Astrocyte of the spinal cord (primary cell): Measurements from ENCODE around the gene MVK.

Experiments
- DNase-seq: peaks from one replicate; pipeline ENCODE4 v3.0.0; 2011; ENCODE audit warnings: low read depth, low spot score
- H3K4me3 ChIP-seq: 2 replicates; pipeline ENCODE4 v1.5.1; 2011; ENCODE audit warnings: low read depth, mild to moderate bottlenecking, low read length, moderate library complexity
- CTCF ChIP-seq: IDR thresholded peaks from 2 replicates; pipeline ENCODE4 v1.5.1; 2012; ENCODE audit warnings: low read depth, mild to moderate bottlenecking, low read length, inconsistent platforms
- in situ Hi-C: cut with HindIII; loops from 2 replicates; pipeline ENCODE4 v1.10.0; 2017; ENCODE audit warnings: low sequenced_read_pairs

Gene MVK

GRCh38 chr12:109612975-109613502 is 39.4 kb downstream of the MVK start:
- in situ Hi-C loops: no loop called here
- H3K4me3 ChIP-seq: no peak overlapping the region
- DNase-seq: peak; percentile 5
- TF ChIP-seq CTCF: peak; percentile 44

GRCh38 chr12:109613649-109614455 is 40.3 kb downstream of the MVK start:
- no peak for TF ChIP-seq CTCF
- DNase-seq: no peak
- in situ Hi-C loops: no loop called here
- no peak overlapping the region for H3K4me3 ChIP-seq

- in situ Hi-C loops: no loop called here
- no peak for TF ChIP-seq CTCF
- DNase-seq: no peak
- no peak overlapping the region for H3K4me3 ChIP-seq
Observed at GRCh38 chr12:109615556-109616229, 42.1 kb downstream of the MVK start.

- DNase-seq: no peak
- no peak overlapping the region for H3K4me3 ChIP-seq
- TF ChIP-seq CTCF: no peak
- in situ Hi-C loops: no loop called here
Observed at GRCh38 chr12:109617491-109617890, 43.9 kb downstream of the MVK start.

DNA sequence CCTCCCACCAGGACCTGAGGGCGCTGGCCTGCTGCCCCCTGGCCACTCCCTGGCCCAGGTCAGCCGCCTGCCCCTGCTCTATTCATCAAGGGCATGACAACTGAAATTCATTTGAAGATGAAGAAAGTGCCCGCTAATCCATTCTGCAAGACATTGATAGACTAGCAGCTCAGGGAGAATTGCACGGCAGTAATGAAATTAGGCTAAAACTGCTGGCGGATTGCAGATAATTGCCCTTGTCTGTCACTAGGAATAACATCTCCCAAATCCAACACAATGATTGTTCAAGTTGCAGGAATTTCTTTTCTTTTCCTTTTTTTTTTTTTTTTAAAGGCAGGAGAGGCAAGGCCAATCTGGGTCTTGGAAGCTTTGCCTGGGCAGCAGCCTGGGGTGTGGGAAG is 44.5 kb downstream of the MVK start:
- TF ChIP-seq CTCF: no peak
- in situ Hi-C loops: no loop called here
- DNase-seq: no peak
- H3K4me3 ChIP-seq: no peak overlapping the region

DNA sequence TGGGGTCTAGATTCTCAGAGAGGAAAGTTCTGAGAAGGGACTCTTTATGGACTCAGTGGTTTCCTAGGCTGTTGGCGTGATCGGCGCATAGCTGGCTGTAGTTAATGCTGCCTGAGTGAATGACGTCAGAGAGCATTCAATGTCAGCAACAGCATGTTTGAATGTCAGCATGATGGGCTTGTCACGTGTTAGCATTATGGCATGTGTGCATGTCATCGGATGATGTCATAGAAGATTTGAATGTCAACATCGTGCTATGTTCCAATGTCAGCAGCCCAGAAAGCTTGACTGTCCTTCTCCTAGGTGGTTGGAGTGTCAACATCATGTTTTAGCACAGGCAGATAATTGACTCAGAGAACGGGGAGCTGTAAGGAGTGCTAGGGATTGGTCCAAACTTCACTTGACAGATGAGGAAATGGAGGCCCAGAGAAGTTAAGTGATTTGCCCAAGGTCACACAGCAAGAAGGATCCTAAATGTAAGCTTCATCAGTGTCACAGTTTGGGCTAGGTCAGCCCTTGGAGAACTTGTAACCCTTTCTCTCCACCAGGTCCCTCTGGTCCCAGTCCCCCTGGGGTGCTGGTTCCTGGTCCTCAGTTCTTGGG is 45.5 kb downstream of the MVK start:
- TF ChIP-seq CTCF: no peak
- H3K4me3 ChIP-seq: no peak overlapping the region
- DNase-seq: no peak
- in situ Hi-C loops: no loop called here
